BLaER1 treated with 17β-estradiol and CSF1 and Interleukin-3, amounts not matched to agents 10 nM and 100 nM (cell line): Measurements from ENCODE around the gene CABCOCO1.

Experiments
- H3K27ac ChIP-seq, 11 experiments: shearing (Covaris generic); formaldehyde crosslinking; 2 replicates each; pipeline ENCODE4 v1.8.1; 2022
- H3K27me3 ChIP-seq, 11 experiments: shearing (Covaris generic); formaldehyde crosslinking; 2 replicates each; pipeline ENCODE4 v1.8.1; 2022
- H3K36me3 ChIP-seq, 11 experiments: shearing (Covaris generic); formaldehyde crosslinking; 2 replicates each; pipeline ENCODE4 v1.8.1; 2022
- H3K4me1 ChIP-seq, 10 experiments: shearing (Covaris generic); formaldehyde crosslinking; 2 replicates each; pipeline ENCODE4 v1.8.1; 2022
- H3K4me2 ChIP-seq, 11 experiments: shearing (Covaris generic); formaldehyde crosslinking; 2 replicates each; pipeline ENCODE4 v1.8.1; 2022
- H3K4me3 ChIP-seq, 10 experiments: shearing (Covaris generic); formaldehyde crosslinking; 2 replicates each; pipeline ENCODE4 v1.8.1; 2022
- H3K9ac ChIP-seq, 11 experiments: shearing (Covaris generic); formaldehyde crosslinking; 2 replicates each; pipeline ENCODE4 v1.8.1; 2022
- H3K9me3 ChIP-seq, 11 experiments: shearing (Covaris generic); formaldehyde crosslinking; replicated peaks in 1 of 11; 2 replicates each; pipeline ENCODE4 v1.8.1; 2022
- H4K20me1 ChIP-seq, 11 experiments: shearing (Covaris generic); formaldehyde crosslinking; 2 replicates each; pipeline ENCODE4 v1.8.1; 2022
- Cebpa-rat ChIP-seq, 11 experiments: shearing (Covaris generic); IDR thresholded peaks; 2 replicates each; pipeline ENCODE4 v1.8.1; 2022

Gene CABCOCO1

GRCh38 chr10:61662794-61663259 lies at the start of gene CABCOCO1:
Gene CABCOCO1, plus strand, starts transcription at chr10:61662929. Its CDS starts 44 bp downstream, at chr10:61662973.
- Histone ChIP-seq H3K36me3 (no peaks in the 10 kb centered on the region), H3K9me3 (peaks cover 6 to 10% (median 7%) of the 10 kb centered on the region in 11 experiments; a peak in 19 of 22 replicates), H3K4me2 (no peak within 1 kb of the TSS), H3K27me3 (no peaks in the 10 kb centered on the region), H3K4me3 (no peak within 1 kb of the TSS), H3K27ac (no peak within 1 kb of the TSS), H4K20me1 (no peaks in the 10 kb centered on the region), H3K4me1 (no peaks in the 10 kb centered on the region), H3K9ac (no peak within 1 kb of the TSS)
- TF ChIP-seq Cebpa-rat (IDR thresholded peaks at IDR 0.05) = no peak

GRCh38 chr10:61613665-61614064 lies 49.1 kb upstream of the CABCOCO1 start:
- no peak overlapping the region for H3K27ac ChIP-seq
- no peak overlapping the region for H3K4me2 ChIP-seq
- H3K9ac ChIP-seq = no peak overlapping the region
- no peaks in the 10 kb centered on the region for H4K20me1 ChIP-seq
- no peak for TF ChIP-seq Cebpa-rat (IDR thresholded peaks at IDR 0.05)
- H3K4me1 ChIP-seq = 0 out of 20 replicates have a peak, but pooled peaks cover 0 to 6% (median 0%) of the 10 kb centered on the region in 10 experiments
- no peak overlapping the region for H3K4me3 ChIP-seq
- no peaks in the 10 kb centered on the region for H3K36me3 ChIP-seq
- H3K27me3 ChIP-seq = no peaks in the 10 kb centered on the region
- H3K9me3 ChIP-seq = no peaks in the 10 kb centered on the region

- Histone ChIP-seq H3K9ac (no peak overlapping the region), H3K27me3 (no peaks in the 10 kb centered on the region), H3K27ac (no peak overlapping the region), H3K4me2 (no peak overlapping the region), H3K36me3 (no peaks in the 10 kb centered on the region), H3K9me3 (no peaks in the 10 kb centered on the region), H3K4me3 (no peak overlapping the region), H3K4me1 (0 out of 20 replicates have a peak, but pooled peaks cover 0 to 6% (median 0%) of the 10 kb centered on the region in 10 experiments), H4K20me1 (no peaks in the 10 kb centered on the region)
- no peak for TF ChIP-seq Cebpa-rat (IDR thresholded peaks at IDR 0.05)
These were observed 46.1 kb upstream of the CABCOCO1 start for GRCh38 chr10:61616611-61617010.

GRCh38 chr10:61617180-61617579 lies 45.5 kb upstream of the CABCOCO1 start:
- Histone ChIP-seq H3K9me3 (no peaks in the 10 kb centered on the region), H3K27ac (no peak overlapping the region), H3K36me3 (no peaks in the 10 kb centered on the region), H3K4me2 (no peak overlapping the region), H4K20me1 (no peaks in the 10 kb centered on the region), H3K9ac (no peak overlapping the region), H3K4me1 (0 out of 20 replicates have a peak, but pooled peaks cover 0 to 6% (median 0%) of the 10 kb centered on the region in 10 experiments), H3K27me3 (no peaks in the 10 kb centered on the region), H3K4me3 (no peak overlapping the region)
- TF ChIP-seq Cebpa-rat (IDR thresholded peaks at IDR 0.05) = no peak

GRCh38 chr10:61617586-61617985 lies 45.1 kb upstream of the CABCOCO1 start:
- Histone ChIP-seq H3K4me3 (no peak overlapping the region), H3K4me2 (no peak overlapping the region), H3K27ac (no peak overlapping the region), H3K9ac (no peak overlapping the region), H3K4me1 (0 out of 20 replicates have a peak, but pooled peaks cover 0 to 2% (median 0%) of the 10 kb centered on the region in 10 experiments), H4K20me1 (no peaks in the 10 kb centered on the region), H3K9me3 (no peaks in the 10 kb centered on the region), H3K36me3 (no peaks in the 10 kb centered on the region), H3K27me3 (no peaks in the 10 kb centered on the region)
- no peak for TF ChIP-seq Cebpa-rat (IDR thresholded peaks at IDR 0.05)

- Histone ChIP-seq H3K9ac (no peak overlapping the region), H3K27ac (no peak overlapping the region), H3K36me3 (no peaks in the 10 kb centered on the region), H3K4me1 (no peaks in the 10 kb centered on the region), H3K9me3 (no peaks in the 10 kb centered on the region), H3K4me2 (no peak overlapping the region), H3K4me3 (no peak overlapping the region), H3K27me3 (no peaks in the 10 kb centered on the region), H4K20me1 (no peaks in the 10 kb centered on the region)
- no peak for TF ChIP-seq Cebpa-rat (IDR thresholded peaks at IDR 0.05)
These were observed 44.3 kb upstream of the CABCOCO1 start for GRCh38 chr10:61618388-61618961.

GRCh38 chr10:61620506-61620905 lies 42.2 kb upstream of the CABCOCO1 start:
- Histone ChIP-seq H3K9me3 (no peaks in the 10 kb centered on the region), H3K4me1 (no peaks in the 10 kb centered on the region), H3K36me3 (no peaks in the 10 kb centered on the region), H3K27ac (no peak overlapping the region), H3K4me2 (no peak overlapping the region), H3K27me3 (no peaks in the 10 kb centered on the region), H3K4me3 (no peak overlapping the region), H4K20me1 (no peaks in the 10 kb centered on the region), H3K9ac (no peak overlapping the region)
- TF ChIP-seq Cebpa-rat (IDR thresholded peaks at IDR 0.05) = no peak

GRCh38 chr10:61621605-61622051 lies 41.1 kb upstream of the CABCOCO1 start:
- H3K4me2 ChIP-seq = no peak overlapping the region
- no peaks in the 10 kb centered on the region for H4K20me1 ChIP-seq
- no peak overlapping the region for H3K9ac ChIP-seq
- no peaks in the 10 kb centered on the region for H3K36me3 ChIP-seq
- no peaks in the 10 kb centered on the region for H3K9me3 ChIP-seq
- no peaks in the 10 kb centered on the region for H3K27me3 ChIP-seq
- no peaks in the 10 kb centered on the region for H3K4me1 ChIP-seq
- no peak for TF ChIP-seq Cebpa-rat (IDR thresholded peaks at IDR 0.05)
- H3K27ac ChIP-seq = no peak overlapping the region
- no peak overlapping the region for H3K4me3 ChIP-seq

GRCh38 chr10:61623161-61623560 lies 39.6 kb upstream of the CABCOCO1 start:
- no peaks in the 10 kb centered on the region for H3K36me3 ChIP-seq
- no peaks in the 10 kb centered on the region for H3K27me3 ChIP-seq
- H3K4me1 ChIP-seq = no peaks in the 10 kb centered on the region
- no peak overlapping the region for H3K9ac ChIP-seq
- TF ChIP-seq Cebpa-rat (IDR thresholded peaks at IDR 0.05) = no peak
- H3K9me3 ChIP-seq = no peaks in the 10 kb centered on the region
- no peak overlapping the region for H3K4me2 ChIP-seq
- no peak overlapping the region for H3K4me3 ChIP-seq
- no peak overlapping the region for H3K27ac ChIP-seq
- H4K20me1 ChIP-seq = no peaks in the 10 kb centered on the region

- no peak overlapping the region for H3K9ac ChIP-seq
- no peaks in the 10 kb centered on the region for H3K27me3 ChIP-seq
- H3K9me3 ChIP-seq = no peaks in the 10 kb centered on the region
- H4K20me1 ChIP-seq = no peaks in the 10 kb centered on the region
- H3K36me3 ChIP-seq = no peaks in the 10 kb centered on the region
- no peak overlapping the region for H3K4me3 ChIP-seq
- H3K4me2 ChIP-seq = no peak overlapping the region
- no peaks in the 10 kb centered on the region for H3K4me1 ChIP-seq
- no peak for TF ChIP-seq Cebpa-rat (IDR thresholded peaks at IDR 0.05)
- no peak overlapping the region for H3K27ac ChIP-seq
These were observed 36.5 kb upstream of the CABCOCO1 start for GRCh38 chr10:61626209-61626608.
